ENCODE measurements around the gene SLC4A8.

GRCh38 chr12:51437431-51437830, 12.8 kb downstream of the SLC4A8 start:
- no peak for TF ChIP-seq CSDC2 (CRISPR knock-in tag; IDR thresholded peaks at IDR 0.05)
- TF ChIP-seq, protein P1, sequence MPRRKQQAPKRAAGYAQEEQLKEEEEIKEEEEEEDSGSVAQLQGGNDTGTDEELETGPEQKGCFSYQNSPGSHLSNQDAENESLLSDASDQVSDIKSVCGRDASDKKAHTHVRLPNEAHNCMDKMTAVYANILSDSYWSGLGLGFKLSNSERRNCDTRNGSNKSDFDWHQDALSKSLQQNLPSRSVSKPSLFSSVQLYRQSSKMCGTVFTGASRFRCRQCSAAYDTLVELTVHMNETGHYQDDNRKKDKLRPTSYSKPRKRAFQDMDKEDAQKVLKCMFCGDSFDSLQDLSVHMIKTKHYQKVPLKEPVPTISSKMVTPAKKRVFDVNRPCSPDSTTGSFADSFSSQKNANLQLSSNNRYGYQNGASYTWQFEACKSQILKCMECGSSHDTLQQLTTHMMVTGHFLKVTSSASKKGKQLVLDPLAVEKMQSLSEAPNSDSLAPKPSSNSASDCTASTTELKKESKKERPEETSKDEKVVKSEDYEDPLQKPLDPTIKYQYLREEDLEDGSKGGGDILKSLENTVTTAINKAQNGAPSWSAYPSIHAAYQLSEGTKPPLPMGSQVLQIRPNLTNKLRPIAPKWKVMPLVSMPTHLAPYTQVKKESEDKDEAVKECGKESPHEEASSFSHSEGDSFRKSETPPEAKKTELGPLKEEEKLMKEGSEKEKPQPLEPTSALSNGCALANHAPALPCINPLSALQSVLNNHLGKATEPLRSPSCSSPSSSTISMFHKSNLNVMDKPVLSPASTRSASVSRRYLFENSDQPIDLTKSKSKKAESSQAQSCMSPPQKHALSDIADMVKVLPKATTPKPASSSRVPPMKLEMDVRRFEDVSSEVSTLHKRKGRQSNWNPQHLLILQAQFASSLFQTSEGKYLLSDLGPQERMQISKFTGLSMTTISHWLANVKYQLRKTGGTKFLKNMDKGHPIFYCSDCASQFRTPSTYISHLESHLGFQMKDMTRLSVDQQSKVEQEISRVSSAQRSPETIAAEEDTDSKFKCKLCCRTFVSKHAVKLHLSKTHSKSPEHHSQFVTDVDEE (CRISPR knock-in tag; IDR thresholded peaks at IDR 0.05): no peak
- no peak for TF ChIP-seq ZC3H10 (CRISPR knock-in tag; IDR thresholded peaks at IDR 0.05)
- TF ChIP-seq ARNTL (CRISPR knock-in tag; IDR thresholded peaks at IDR 0.05; ENCODE audit: borderline replicate concordance, low read depth): no peak
- no peak for TF ChIP-seq RARB (CRISPR knock-in tag; IDR thresholded peaks at IDR 0.05)
- no peak for TF ChIP-seq ISL1 (CRISPR knock-in tag; IDR thresholded peaks at IDR 0.05)
- TF ChIP-seq TOX (CRISPR knock-in tag; IDR thresholded peaks at IDR 0.05; ENCODE audit: borderline replicate concordance): no peak
- TF ChIP-seq, protein P2, sequence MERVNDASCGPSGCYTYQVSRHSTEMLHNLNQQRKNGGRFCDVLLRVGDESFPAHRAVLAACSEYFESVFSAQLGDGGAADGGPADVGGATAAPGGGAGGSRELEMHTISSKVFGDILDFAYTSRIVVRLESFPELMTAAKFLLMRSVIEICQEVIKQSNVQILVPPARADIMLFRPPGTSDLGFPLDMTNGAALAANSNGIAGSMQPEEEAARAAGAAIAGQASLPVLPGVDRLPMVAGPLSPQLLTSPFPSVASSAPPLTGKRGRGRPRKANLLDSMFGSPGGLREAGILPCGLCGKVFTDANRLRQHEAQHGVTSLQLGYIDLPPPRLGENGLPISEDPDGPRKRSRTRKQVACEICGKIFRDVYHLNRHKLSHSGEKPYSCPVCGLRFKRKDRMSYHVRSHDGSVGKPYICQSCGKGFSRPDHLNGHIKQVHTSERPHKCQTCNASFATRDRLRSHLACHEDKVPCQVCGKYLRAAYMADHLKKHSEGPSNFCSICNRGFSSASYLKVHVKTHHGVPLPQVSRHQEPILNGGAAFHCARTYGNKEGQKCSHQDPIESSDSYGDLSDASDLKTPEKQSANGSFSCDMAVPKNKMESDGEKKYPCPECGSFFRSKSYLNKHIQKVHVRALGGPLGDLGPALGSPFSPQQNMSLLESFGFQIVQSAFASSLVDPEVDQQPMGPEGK (CRISPR knock-in tag; IDR thresholded peaks at IDR 0.05; ENCODE audit: borderline replicate concordance): no peak
- TF ChIP-seq ZNF8 (CRISPR knock-in tag; IDR thresholded peaks at IDR 0.05): no peak
- no peak for TF ChIP-seq CSRNP3 (CRISPR knock-in tag; IDR thresholded peaks at IDR 0.05)
- no peak for TF ChIP-seq SNAI2 (CRISPR knock-in tag; IDR thresholded peaks at IDR 0.05)
- TF ChIP-seq, protein P3, sequence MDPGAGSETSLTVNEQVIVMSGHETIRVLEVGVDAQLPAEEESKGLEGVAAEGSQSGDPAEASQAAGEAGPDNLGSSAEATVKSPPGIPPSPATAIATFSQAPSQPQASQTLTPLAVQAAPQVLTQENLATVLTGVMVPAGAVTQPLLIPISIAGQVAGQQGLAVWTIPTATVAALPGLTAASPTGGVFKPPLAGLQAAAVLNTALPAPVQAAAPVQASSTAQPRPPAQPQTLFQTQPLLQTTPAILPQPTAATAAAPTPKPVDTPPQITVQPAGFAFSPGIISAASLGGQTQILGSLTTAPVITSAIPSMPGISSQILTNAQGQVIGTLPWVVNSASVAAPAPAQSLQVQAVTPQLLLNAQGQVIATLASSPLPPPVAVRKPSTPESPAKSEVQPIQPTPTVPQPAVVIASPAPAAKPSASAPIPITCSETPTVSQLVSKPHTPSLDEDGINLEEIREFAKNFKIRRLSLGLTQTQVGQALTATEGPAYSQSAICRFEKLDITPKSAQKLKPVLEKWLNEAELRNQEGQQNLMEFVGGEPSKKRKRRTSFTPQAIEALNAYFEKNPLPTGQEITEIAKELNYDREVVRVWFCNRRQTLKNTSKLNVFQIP (CRISPR knock-in tag; IDR thresholded peaks at IDR 0.05; ENCODE audit: borderline replicate concordance, low read depth): no peak
